ACC112 (cell line): ENCODE measurements around the gene ANGPTL7.

Source experiments
- H2AFZ ChIP-seq: fragments of 200-600 bp; sonication (generic); one replicate; pipeline ENCODE4 v1.6.0; 2017; ENCODE audit warnings: antibody characterized with exemption, low read length; ENCODE audit not compliant: unreplicated experiment
- H3K27ac ChIP-seq: fragments of 200-600 bp; sonication (generic); 2 replicates; pipeline ENCODE4 v1.5.1; 2014; ENCODE audit warnings: low read depth, mild to moderate bottlenecking, antibody characterized with exemption, low read length, moderate library complexity
- H3K27me3 ChIP-seq: fragments of 200-600 bp; sonication (generic); 2 replicates; pipeline ENCODE4 v1.6.1; 2014; ENCODE audit warnings: mild to moderate bottlenecking, antibody characterized with exemption, low read length, moderate library complexity, mixed read lengths; ENCODE audit not compliant: insufficient read depth
- H3K36me3 ChIP-seq: fragments of 200-600 bp; sonication (generic); 2 replicates; pipeline ENCODE4 v1.6.1; 2016; ENCODE audit warnings: mild to moderate bottlenecking, antibody characterized with exemption, low read length, moderate library complexity, mixed read lengths; ENCODE audit not compliant: insufficient read depth
- H3K4me1 ChIP-seq: fragments of 200-600 bp; sonication (generic); one replicate; pipeline ENCODE4 v1.6.1; 2016; ENCODE audit warnings: low read length, mixed read lengths; ENCODE audit not compliant: insufficient read depth, unreplicated experiment, control insufficient read depth
- H3K4me3 ChIP-seq: fragments of 200-600 bp; sonication (generic); 2 replicates; pipeline ENCODE4 v1.5.1; 2014; ENCODE audit warnings: mild to moderate bottlenecking, low read depth, low read length
- H3K79me2 ChIP-seq: fragments of 200-600 bp; sonication (generic); one replicate; pipeline ENCODE4 v1.6.0; 2016; ENCODE audit warnings: low read length; ENCODE audit not compliant: control insufficient read depth, unreplicated experiment, insufficient read depth

ANGPTL7 gene

DNA sequence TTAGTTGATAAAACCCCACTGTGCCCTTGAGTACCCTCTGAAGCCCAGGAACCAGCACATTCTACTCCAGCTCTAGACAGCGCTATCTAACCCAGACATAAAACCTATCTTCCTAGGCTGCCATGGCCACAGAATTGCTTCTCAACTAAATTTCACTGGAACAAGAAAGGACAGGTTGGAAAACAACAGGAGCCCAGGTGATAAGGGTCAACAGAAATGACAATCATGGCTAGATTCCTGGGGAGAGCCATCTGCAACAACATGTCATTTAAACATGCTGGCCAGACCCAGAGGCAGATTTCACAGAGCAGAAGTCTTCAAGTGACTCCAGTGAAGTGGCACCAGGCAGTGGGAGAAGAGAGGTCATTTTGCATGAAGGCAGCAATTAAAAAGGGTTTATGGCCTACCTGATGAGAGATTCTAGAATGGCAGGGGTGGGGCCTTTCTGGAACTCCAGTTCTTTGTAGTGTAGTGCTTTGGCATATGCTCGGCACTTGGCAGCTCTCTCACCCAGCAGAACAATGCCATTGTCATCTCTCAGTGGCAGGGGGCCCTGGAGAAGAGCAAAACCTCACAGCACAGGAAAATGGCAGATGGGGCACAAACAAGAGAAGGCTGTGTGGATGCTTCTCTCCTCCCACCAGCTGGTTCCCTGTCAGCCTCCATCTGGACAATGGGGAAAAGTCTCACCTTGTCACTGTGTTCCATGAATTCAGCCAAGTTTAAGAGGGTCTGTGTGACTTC lies 9.9 kb downstream of the ANGPTL7 start:
- no peaks in the 10 kb centered on the region for H3K4me1 ChIP-seq
- H3K36me3 ChIP-seq, result peaks cover 17% of the 10 kb centered on the region; the same call in 1 of the 2 replicates
- H3K27me3 ChIP-seq, result no peaks in the 10 kb centered on the region
- H3K27ac ChIP-seq, result no peak overlapping the region
- no peak overlapping the region for H3K4me3 ChIP-seq
- no peak overlapping the region for H2AFZ ChIP-seq
- H3K79me2 ChIP-seq, result no peaks in the 10 kb centered on the region

DNA sequence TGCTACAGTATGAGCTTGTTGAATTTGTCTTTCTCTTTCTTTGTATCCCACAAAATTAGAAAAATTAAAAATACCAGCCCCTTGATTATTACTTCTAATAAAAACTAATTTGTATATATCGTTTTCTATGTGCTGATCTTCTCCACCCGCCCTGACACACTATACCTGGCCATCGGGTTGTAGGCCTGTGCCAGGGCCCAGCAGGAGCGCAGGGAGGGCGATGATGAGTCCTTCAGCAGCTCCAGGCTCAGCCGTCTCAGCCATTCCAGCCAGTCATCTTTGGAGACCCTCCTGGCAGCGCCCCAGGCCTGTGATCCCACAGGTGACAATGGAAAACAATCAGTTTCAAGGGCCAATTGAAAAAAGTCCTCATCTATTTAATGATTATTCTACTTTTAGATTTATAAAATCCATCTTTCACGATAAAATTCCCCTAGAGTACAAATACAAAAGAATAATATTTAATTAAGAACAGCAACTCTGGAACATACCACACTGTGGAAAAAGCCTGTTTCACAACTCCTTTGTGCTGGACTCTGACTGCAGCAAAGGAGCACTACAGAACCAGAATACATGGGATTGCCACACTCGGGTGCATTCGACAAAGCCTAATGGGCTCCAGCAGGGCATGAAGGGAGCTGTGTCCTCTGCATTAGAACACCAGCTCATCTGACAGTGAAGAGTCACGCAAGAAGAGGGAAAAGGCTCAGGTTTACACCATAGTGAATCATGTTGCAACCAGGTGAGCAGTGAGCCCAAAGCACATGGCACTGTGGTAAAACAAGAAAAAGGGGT lies 15.4 kb downstream of the ANGPTL7 start:
- Histone ChIP-seq H3K4me1 (no peaks in the 10 kb centered on the region), H3K27ac (no peak overlapping the region), H3K27me3 (no peaks in the 10 kb centered on the region), H2AFZ (no peak overlapping the region), H3K36me3 (peaks cover 12% of the 10 kb centered on the region), H3K79me2 (no peaks in the 10 kb centered on the region), H3K4me3 (no peak overlapping the region)

DNA sequence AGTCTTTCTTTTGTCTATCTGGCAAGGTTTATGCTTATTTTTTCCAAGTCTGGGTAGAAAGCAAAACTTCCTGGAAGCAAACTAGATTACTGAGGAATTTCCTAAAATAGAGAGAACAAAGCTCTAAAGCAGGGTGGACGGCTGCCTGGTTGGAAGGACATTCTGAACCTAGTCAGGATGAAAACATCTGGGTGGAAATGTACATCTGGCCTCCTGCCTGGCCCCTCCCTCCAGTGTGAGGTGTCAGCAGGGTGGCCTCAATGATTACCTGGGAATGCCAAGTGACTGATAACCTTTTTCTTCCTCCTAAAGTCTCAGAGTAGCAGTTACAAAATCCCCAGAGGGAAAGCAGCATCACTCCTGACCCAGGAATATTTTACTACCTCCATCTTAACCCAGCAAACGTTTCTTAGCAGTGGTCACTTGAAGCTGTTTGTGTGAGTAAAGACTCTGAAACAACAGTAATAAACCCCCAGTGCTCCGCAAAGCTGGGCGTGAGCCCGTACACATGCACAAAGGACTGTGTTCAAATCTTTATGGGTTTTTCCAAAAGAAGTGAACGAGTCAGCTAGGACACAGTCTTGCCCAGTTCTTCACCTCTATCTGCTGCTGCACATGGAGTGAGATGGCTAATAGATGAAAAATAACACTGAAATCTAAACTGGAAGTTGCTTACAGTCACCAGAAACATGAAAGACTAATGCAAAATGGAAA lies 18.9 kb downstream of the ANGPTL7 start:
- Histone ChIP-seq H3K36me3 (peaks cover 19% of the 10 kb centered on the region), H3K4me3 (no peak overlapping the region), H3K27me3 (no peaks in the 10 kb centered on the region), H3K79me2 (no peaks in the 10 kb centered on the region), H3K27ac (no peak overlapping the region), H3K4me1 (no peaks in the 10 kb centered on the region), H2AFZ (no peak overlapping the region)

DNA sequence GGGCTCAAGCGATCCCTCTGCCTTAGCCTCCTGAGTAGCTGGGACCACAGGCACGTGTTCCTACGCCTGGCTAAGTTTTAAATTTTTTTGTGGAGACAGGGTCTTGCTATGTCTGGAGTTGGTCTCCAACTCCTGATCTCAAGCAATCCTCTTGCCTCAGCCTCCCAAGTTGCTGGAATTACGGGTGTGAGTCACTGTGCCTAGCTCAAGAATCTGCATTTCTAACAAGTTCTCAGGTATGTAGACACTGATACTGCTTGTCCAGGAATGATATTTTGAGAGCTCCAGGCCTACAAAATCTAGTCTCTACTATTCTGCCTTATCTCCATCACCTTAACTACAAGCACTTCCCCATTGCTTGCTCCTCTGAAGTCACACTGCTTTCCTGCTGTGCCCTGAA lies 22.3 kb downstream of the ANGPTL7 start:
- H3K4me3 ChIP-seq, result no peak overlapping the region
- H3K36me3 ChIP-seq, result peaks cover 23% of the 10 kb centered on the region
- H3K79me2 ChIP-seq, result no peaks in the 10 kb centered on the region
- no peak overlapping the region for H2AFZ ChIP-seq
- H3K27ac ChIP-seq, result no peak overlapping the region
- no peaks in the 10 kb centered on the region for H3K27me3 ChIP-seq
- H3K4me1 ChIP-seq, result no peaks in the 10 kb centered on the region

DNA sequence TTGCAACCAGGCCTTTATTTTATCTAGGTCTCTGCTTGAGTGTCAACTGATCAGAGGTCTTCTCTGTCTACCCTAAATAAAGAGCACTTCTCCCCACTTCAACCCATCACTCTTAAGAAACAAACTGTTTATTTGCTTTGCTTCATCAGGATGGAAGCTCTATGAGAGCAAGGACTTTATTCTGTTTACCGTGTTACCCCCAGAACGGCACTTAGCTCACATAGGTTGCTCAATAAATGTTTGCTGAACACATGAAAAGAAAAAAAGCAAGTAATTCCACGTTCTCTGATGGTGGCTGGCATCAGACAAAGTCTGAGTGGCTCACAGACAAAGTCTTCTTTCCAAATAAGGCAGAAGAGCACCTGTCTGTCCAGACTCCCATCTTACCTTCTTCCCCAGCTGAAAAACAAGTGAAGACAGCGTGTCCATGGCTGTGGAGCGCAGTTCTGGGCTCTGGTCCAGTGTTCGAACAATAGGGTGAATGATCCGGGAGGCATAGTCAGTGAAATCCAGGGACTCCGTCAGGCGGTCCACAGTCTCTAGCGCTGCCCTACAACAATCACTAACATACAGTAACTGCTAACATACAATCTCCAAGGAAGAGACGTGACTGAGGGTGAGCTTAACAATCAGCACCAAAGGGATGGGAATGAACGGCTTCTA lies 22.9 kb downstream of the ANGPTL7 start:
- Histone ChIP-seq H3K27ac (no peak overlapping the region), H3K4me1 (no peaks in the 10 kb centered on the region), H2AFZ (no peak overlapping the region), H3K36me3 (peaks cover 25% of the 10 kb centered on the region), H3K79me2 (no peaks in the 10 kb centered on the region), H3K4me3 (no peak overlapping the region), H3K27me3 (no peaks in the 10 kb centered on the region)

DNA sequence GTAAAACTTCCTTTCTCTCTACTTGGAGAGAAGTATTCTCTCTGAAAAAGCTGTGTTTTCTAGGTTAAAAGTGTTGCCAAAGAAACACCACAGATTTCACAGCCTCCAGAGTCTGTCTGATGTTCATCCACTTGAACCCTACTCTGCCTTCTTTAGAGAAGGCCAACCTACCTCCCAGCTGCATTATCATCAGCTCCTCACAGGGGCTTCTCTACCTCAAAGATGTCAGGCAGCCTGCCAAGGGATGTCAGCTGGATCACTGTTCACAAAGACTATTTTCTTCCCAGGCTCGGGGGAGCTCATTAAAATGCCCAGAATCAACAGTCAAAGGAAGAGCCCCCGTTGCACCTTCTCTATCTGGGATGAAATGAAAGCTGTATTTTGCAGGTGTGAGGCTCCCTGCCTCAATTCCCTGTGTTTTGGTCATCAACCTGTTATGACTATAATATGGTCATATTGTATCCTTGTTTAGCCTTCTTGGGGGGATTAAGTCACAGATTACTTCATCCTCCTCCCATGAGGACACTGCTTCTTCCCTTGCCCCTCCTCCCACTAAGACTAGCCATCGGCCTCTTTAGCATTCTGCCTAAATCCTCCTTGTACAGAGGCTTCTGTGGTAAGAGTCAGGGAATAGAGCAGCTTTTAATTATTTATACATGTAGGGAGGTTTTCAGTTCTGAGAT lies 25.7 kb downstream of the ANGPTL7 start:
- Histone ChIP-seq H3K27ac (no peak overlapping the region), H3K36me3 (peaks cover 18% of the 10 kb centered on the region), H3K4me3 (no peak overlapping the region), H3K27me3 (no peaks in the 10 kb centered on the region), H3K79me2 (no peaks in the 10 kb centered on the region), H3K4me1 (no peaks in the 10 kb centered on the region), H2AFZ (no peak overlapping the region)

DNA sequence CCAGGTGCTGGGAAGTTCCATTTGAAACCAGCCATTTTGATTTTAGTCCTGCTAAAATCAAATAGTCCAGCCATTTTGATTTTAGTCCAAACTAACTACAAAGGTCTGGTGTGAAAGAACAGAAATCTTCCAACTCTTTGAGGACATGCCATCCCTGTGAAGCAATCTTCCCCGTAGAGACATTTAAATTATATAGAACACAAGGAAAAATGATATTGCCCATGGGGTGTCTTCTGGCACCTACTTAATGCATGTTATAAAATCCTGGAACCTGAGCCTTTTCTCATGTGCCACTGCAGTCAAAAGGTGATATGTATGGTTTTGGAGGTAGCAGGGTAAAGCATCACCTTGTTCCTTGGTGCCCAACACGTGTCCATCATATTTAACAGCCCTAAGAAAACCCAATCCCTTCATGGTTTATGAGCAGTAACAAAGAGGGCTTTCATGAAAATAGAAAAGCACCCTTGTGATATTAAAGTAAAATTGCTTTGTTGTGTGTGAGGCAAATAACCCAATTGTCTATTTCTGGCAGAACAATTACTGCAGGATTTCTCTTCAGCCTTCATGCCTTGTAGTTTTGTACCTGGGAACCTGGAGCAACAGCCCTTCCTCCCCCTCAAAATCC lies 26.3 kb downstream of the ANGPTL7 start:
- H3K4me1 ChIP-seq, result no peaks in the 10 kb centered on the region
- no peak overlapping the region for H3K27ac ChIP-seq
- H3K79me2 ChIP-seq, result no peaks in the 10 kb centered on the region
- H3K27me3 ChIP-seq, result no peaks in the 10 kb centered on the region
- peaks cover 17% of the 10 kb centered on the region for H3K36me3 ChIP-seq
- H2AFZ ChIP-seq, result no peak overlapping the region
- H3K4me3 ChIP-seq, result no peak overlapping the region

DNA sequence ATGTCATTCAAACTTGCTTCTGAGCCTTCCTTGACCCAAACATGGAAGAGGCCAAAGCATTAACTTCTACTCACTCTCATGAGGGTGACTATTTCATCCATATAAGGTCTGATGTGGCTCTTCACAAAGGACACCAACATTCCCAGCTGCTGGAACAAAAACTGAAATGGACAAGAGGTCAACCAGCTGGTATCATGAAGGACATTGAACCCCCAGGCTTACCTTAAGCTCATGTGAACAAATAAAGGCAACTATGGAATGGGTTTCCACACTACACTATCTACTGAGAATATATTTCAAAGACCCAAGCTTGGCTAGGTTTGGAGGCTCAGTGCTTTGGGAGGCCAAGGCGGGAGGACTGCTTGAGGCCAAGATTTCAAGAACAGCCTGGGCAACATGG lies 26.9 kb downstream of the ANGPTL7 start:
- Histone ChIP-seq H3K36me3 (peaks cover 15% of the 10 kb centered on the region), H3K4me3 (no peak overlapping the region), H3K27me3 (no peaks in the 10 kb centered on the region), H3K79me2 (no peaks in the 10 kb centered on the region), H2AFZ (no peak overlapping the region), H3K27ac (no peak overlapping the region), H3K4me1 (no peaks in the 10 kb centered on the region)

DNA sequence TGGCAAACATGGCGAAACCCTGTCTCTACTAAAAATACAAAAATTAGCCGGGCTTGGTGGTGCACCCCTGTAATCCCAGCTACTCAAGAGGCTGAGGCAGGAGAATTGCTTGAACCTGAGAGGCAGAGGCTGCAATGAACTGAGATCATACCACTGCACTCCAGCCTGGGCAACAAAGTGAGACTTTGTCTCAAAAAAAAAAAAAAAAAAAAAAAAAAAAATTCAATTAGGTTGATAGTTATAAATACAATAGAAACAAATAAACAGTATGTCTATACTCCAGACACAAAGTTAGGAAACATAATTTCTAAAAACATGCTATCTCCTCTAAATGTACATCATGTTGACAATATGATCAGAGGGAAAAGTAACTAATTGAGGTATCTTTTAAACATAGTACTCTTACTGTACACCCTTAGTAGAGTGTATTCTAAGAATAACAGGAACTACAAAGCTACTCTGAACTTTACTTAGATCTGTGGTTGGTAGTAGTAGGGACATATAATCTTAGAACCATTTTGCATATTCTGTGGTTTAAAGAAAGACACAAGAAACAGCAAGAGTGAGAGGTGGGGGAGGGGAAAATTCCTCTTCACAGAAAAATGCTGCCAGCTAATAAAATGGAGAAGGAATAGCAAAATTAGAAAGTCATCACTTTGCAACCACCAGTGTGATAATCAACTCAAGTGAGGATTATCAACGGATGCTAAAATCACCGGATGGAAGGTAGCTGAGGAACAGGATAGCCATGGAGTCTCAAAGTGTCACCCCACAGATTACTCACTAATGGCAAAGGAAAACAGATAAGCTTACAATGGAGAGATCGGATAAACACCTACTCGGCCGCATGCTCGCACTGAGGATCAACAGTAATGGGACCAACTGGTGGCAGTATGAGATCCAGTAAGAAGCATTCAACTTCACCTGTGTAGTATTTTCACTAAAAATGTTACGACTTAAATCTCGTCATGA lies 38.2 kb downstream of the ANGPTL7 start:
- Histone ChIP-seq H3K4me3 (no peak overlapping the region), H2AFZ (no peak overlapping the region), H3K79me2 (no peaks in the 10 kb centered on the region), H3K27me3 (no peaks in the 10 kb centered on the region), H3K27ac (no peak overlapping the region), H3K4me1 (no peaks in the 10 kb centered on the region), H3K36me3 (peaks cover 24% of the 10 kb centered on the region)
